Sigmoid colon (tissue), 7 donors: ENCODE measurements around the gene ABHD12. TPM values are rescaled to one million over a fixed set of nuclear protein-coding genes. Genes with fewer than 3 reads are reported as not detected.

ENCODE experiments used
- DNase-seq: peaks from one replicate; pipeline ENCODE4 v3.0.0-alpha.2; 2019
- H3K27ac ChIP-seq, 4 donors: fragments of 200-600 bp; sonication (generic); one replicate each; pipeline ENCODE4 v1.5.1; 2016 to 2019; ENCODE audit warnings: mild to moderate bottlenecking in 1 of 4
- H3K27me3 ChIP-seq, 3 donors: fragments of 200-600 bp; sonication (generic); one replicate each; pipeline ENCODE4 v1.5.1; 2019; ENCODE audit warnings: mild to moderate bottlenecking in 1 of 3
- H3K36me3 ChIP-seq, 4 donors: fragments of 200-600 bp; sonication (generic); one replicate each; pipeline ENCODE4 v1.5.1; 2016 to 2019
- H3K4me1 ChIP-seq, 4 donors: fragments of 200-600 bp; sonication (generic); one replicate each; pipeline ENCODE4 v1.5.1; 2017 to 2019
- H3K4me3 ChIP-seq, 4 donors: fragments of 200-600 bp; sonication (generic); one replicate each; pipeline ENCODE4 v1.5.1; 2017 to 2019; ENCODE audit warnings: mild to moderate bottlenecking in 2 of 4, moderate library complexity in 1 of 4
- H3K9me3 ChIP-seq, 4 donors: fragments of 200-600 bp in 3 of 4; sonication (generic) in 3 of 4; one replicate each; pipeline versions ENCODE4 v1.5.1 to v1.6.1; 2013 to 2019
- EP300 ChIP-seq, 4 donors: sonication (generic); formaldehyde crosslinking; IDR thresholded peaks; one replicate each; pipeline ENCODE4 v1.6.1; 2017; ENCODE audit warnings: antibody characterized with exemption in 4 of 4
- POLR2A ChIP-seq, 2 donors: fragments of 450-650 bp; IDR thresholded peaks; one replicate each; pipeline ENCODE4 v1.6.1; 2016; ENCODE audit warnings: antibody characterized with exemption in 2 of 2, mild to moderate bottlenecking in 2 of 2, moderate library complexity in 2 of 2
- POLR2AphosphoS5 ChIP-seq, 4 donors: sonication (generic); formaldehyde crosslinking; IDR thresholded peaks; one replicate each; pipeline ENCODE4 v1.6.1; 2017; ENCODE audit warnings: antibody characterized with exemption in 4 of 4
- WGBS, 2 donors: extraction: QIAGEN DNeasy Blood & Tissue Kit; methylation state at CpG; one replicate each; pipeline ENCODE4 v1.1.7; 2013; 5-methylcytosine and 5-hydroxymethylcytosine counted together
- intact Hi-C: fragments of 100-400 bp; cut with DNase I; formaldehyde crosslinking; loops from one replicate; pipeline ENCODE4 v1.15.1; 2023
- polyA plus RNA-seq, 3 donors: library from polyadenylated mRNA; stranded (reverse); fragments of 200-250 nt; gene quantifications; one replicate each; pipeline ENCODE4 v1.2.3, GENCODE V29; 2013
- total RNA-seq, 4 donors: library from RNA; depleted of rRNA; stranded (reverse); fragments of >200 nt; gene quantifications; one replicate each; pipeline ENCODE4 v1.1.0, GENCODE V29; 2016
- TF ChIP-seq, protein P1 (sequence below), 4 experiments: fragments of 450-650 bp in 3 of 4; fragments of 200-600 bp in 1 of 4; IDR thresholded peaks; one replicate each; pipeline ENCODE4 v1.5.1; 2016 to 2019; ENCODE audit warnings: antibody characterized with exemption in 4 of 4, mild to moderate bottlenecking in 3 of 4, moderate library complexity in 2 of 4
- donor health status: healthy with polysubstance abuse.
- donor health status: Bipolar disorder and iron deficiency.
- donor health status: healthy.

The ABHD12 gene
- total and polyA plus RNA-seq, 7 donors: 18.9 to 49.0 (median 35.7) TPM

- TF ChIP-seq POLR2AphosphoS5 (IDR thresholded peaks at IDR 0.05) (peak in 3 of 4 donors; percentile 33 to 66 (median 62)), POLR2A (IDR thresholded peaks at IDR 0.05) (no peak), EP300 (IDR thresholded peaks at IDR 0.05) (peak in 3 of 4 donors; percentile 32 to 84 (median 68))
- TF ChIP-seq, protein P1, sequence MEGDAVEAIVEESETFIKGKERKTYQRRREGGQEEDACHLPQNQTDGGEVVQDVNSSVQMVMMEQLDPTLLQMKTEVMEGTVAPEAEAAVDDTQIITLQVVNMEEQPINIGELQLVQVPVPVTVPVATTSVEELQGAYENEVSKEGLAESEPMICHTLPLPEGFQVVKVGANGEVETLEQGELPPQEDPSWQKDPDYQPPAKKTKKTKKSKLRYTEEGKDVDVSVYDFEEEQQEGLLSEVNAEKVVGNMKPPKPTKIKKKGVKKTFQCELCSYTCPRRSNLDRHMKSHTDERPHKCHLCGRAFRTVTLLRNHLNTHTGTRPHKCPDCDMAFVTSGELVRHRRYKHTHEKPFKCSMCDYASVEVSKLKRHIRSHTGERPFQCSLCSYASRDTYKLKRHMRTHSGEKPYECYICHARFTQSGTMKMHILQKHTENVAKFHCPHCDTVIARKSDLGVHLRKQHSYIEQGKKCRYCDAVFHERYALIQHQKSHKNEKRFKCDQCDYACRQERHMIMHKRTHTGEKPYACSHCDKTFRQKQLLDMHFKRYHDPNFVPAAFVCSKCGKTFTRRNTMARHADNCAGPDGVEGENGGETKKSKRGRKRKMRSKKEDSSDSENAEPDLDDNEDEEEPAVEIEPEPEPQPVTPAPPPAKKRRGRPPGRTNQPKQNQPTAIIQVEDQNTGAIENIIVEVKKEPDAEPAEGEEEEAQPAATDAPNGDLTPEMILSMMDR (IDR thresholded peaks at IDR 0.05): no peak
- Histone ChIP-seq H3K27me3 (no peaks in the 10 kb centered on the region), H3K9me3 (no peaks in the 10 kb centered on the region), H3K4me3 (no peak overlapping the region), H3K27ac (peak overlapping the region; percentile 76 to 88 (median 80)), H3K36me3 (peaks cover 22 to 97% (median 70%) of the 10 kb centered on the region in 4 donors), H3K4me1 (peaks cover 0 to 53% (median 41%) of the 10 kb centered on the region in 4 donors)
- 93 to 94% methylated on average over 20 of the region's 20 CpGs for WGBS, 2 donors
- peak; percentile 86 for DNase-seq
- intact Hi-C loops: loop anchor here (2.0 kb wide), 1 partner anchor 23 kb away; no protein-coding TSS in a partner anchor
These were observed 116.9 kb downstream of the ABHD12 start for GRCh38 chr20:25273541-25274358.

GRCh38 chr20:25273046-25273445 is 117.6 kb downstream of the ABHD12 start:
- intact Hi-C loops: loop anchor here (2.0 kb wide), 1 partner anchor 22 kb away; no protein-coding TSS in a partner anchor
- 95 to 96% methylated on average over 10 of the region's 10 CpGs for WGBS, 2 donors
- Histone ChIP-seq H3K4me3 (no peak overlapping the region), H3K4me1 (peaks cover 0 to 58% (median 41%) of the 10 kb centered on the region in 4 donors), H3K36me3 (peaks cover 15 to 91% (median 63%) of the 10 kb centered on the region in 4 donors), H3K27me3 (no peaks in the 10 kb centered on the region), H3K9me3 (no peaks in the 10 kb centered on the region), H3K27ac (peak overlapping the region; percentile 76 to 88 (median 80))
- TF ChIP-seq, protein P1 (IDR thresholded peaks at IDR 0.05): no peak
- DNase-seq: peak; percentile 64

DNA sequence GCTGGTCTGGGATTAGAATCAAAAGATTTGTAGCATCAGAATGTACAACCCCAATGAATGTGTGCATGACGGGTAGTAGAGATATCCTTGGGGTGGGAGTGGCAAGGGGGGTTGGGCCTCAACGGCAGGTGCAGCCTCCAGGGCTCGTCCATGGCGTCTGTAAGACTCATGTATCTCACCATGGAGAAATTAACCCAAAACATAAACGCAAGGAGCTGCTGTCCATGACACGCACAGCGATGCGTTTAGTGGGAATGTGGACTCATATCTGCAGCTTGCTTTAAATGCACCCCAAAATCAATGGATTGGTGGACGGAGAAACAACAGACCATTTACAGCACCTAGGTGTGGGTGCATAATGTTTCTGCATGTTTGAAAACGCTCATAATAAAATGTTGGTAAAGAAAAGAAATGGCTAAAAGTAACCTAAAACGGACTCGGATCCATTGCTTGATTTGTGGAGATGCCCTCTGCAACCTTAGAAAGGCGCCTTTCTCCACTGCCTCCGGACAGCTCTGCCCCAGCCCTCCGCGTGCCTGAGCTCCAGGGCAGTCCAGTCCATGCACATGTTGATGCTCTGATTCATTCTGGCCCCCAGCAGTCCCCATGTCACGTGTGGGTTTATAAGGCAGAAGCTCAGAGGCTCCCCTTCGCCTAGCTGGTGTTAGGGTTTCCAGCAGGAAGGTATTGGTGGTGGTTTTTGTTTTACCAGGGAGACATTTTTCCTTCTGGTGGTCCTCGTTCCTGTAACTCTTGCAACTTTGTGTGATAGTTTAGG is 118.2 kb downstream of the ABHD12 start:
- intact Hi-C loops: loop anchor here (2.0 kb wide), 1 partner anchor 22 kb away; no protein-coding TSS in a partner anchor
- WGBS, 2 donors: 89 to 93% methylated on average over 19 of the region's 19 CpGs
- no peak for TF ChIP-seq POLR2A (IDR thresholded peaks at IDR 0.05)
- TF ChIP-seq, protein P1 (IDR thresholded peaks at IDR 0.05): no peak
- TF ChIP-seq EP300 (IDR thresholded peaks at IDR 0.05): no peak
- TF ChIP-seq POLR2AphosphoS5 (IDR thresholded peaks at IDR 0.05): peak in 2 of 4 donors; percentile 25 to 30
- Histone ChIP-seq H3K27me3 (no peaks in the 10 kb centered on the region), H3K4me3 (no peak overlapping the region), H3K4me1 (peaks cover 0 to 58% (median 42%) of the 10 kb centered on the region in 4 donors), H3K27ac (peak overlapping the region; percentile 76 to 88 (median 80)), H3K36me3 (peaks cover 15 to 85% (median 57%) of the 10 kb centered on the region in 4 donors), H3K9me3 (no peaks in the 10 kb centered on the region)
- DNase-seq: peak; percentile 70

DNA sequence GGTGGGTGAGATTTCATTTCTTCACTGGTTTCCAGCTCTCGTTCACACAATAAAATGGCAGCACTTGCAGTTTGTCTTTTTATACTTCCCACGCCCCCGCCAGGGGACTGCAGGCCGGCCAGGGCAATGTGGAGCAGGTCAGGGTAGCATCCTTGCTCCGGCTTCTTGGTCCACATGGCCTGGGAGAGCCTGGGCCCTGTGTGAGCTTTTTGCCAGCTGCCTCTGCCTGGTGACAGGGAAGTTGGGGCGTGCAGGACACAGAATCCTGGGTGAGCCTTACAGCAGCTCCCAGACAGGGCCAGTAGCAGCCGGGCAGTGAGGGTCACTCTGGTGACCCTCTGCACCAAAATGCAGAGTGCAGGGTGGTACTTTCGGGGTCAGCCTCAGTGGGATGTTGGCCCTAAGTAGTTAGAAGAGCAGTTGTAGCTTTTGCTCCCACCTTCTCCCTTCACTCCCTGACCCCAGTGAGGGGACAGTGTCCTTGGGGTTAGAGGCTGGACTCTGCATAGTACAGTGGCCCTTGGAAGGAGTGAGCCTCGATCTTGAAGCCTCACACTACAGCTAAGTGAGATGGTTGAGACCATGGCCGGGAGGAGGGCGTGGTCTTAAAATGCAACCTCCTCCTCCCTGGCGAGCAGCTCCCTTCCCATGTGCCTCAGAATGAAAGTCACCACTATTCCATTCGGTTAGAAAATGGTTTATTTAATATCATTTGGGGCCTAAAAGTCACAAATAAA is 119.0 kb downstream of the ABHD12 start:
- no peaks in the 10 kb centered on the region for H3K27me3 ChIP-seq
- peak; percentile 48 for DNase-seq
- H3K36me3 ChIP-seq: peaks cover 15 to 77% (median 49%) of the 10 kb centered on the region in 4 donors
- no peaks in the 10 kb centered on the region for H3K9me3 ChIP-seq
- TF ChIP-seq EP300 (IDR thresholded peaks at IDR 0.05) (no peak), POLR2A (IDR thresholded peaks at IDR 0.05) (no peak), POLR2AphosphoS5 (IDR thresholded peaks at IDR 0.05) (no peak)
- TF ChIP-seq, protein P1 (IDR thresholded peaks at IDR 0.05): no peak
- intact Hi-C loops: loop anchor here (2.0 kb wide), 1 partner anchor 21 kb away; no protein-coding TSS in a partner anchor
- peak overlapping the region; percentile 76 to 88 (median 80) for H3K27ac ChIP-seq
- WGBS, 2 donors: 94% methylated on average over 13 of the region's 13 CpGs
- H3K4me3 ChIP-seq: no peak overlapping the region
- H3K4me1 ChIP-seq: peaks cover 0 to 58% (median 44%) of the 10 kb centered on the region in 4 donors
